ENCODE results near the gene RIOX2. TPM values are rescaled to one million over a fixed set of nuclear protein-coding genes. Genes with fewer than 3 reads are reported as not detected.

Gene RIOX2
- total and polyA plus RNA-seq, 2 of the 13 experiments (the other 11 are each of a cell fraction or from before 2014, with no cell fraction given): 19.9 to 43.3 TPM

GRCh38 chr3:97971679-97972567 is at the start of gene RIOX2 (continued):
- TF ChIP-seq ZNF574 (CRISPR knock-in tag; IDR thresholded peaks at IDR 0.05) (peak; percentile 68), PHF8 (CRISPR knock-in tag; IDR thresholded peaks at IDR 0.05) (peak; percentile 91), ZNF550 (CRISPR knock-in tag; IDR thresholded peaks at IDR 0.05; ENCODE audit: borderline replicate concordance) (peak; percentile 29; the same call in 1 of the 2 replicates), ARID4A (CRISPR knock-in tag; IDR thresholded peaks at IDR 0.05; ENCODE audit: borderline replicate concordance) (peak; percentile 92), GATA4 (IDR thresholded peaks at IDR 0.05; ENCODE audit: borderline replicate concordance, low read depth) (no peak), ZNF780A (CRISPR knock-in tag; IDR thresholded peaks at IDR 0.05) (0 out of 2 replicates have a peak, but pooled peaks have one; percentile 40), HNRNPL (IDR thresholded peaks at IDR 0.05; ENCODE audit: low read depth, low read length) (peak; percentile 27; the same call in 1 of the 2 replicates), ZNF430 (CRISPR knock-in tag; IDR thresholded peaks at IDR 0.05) (peak; percentile 53), CEBPB (IDR thresholded peaks at IDR 0.05; ENCODE audit: borderline replicate concordance, low read depth, low read length) (0 out of 2 replicates have a peak, but pooled peaks have one; percentile 42), MAZ (IDR thresholded peaks at IDR 0.05; ENCODE audit: borderline replicate concordance, low read depth, low read length) (no peak; the same call in 1 of the 2 replicates), MAZ (CRISPR knock-in tag; IDR thresholded peaks at IDR 0.05; ENCODE audit: low read depth) (peak; percentile 84), PRMT3 (CRISPR knock-in tag; IDR thresholded peaks at IDR 0.05; ENCODE audit: borderline replicate concordance, low read depth) (no peak), ATM (IDR thresholded peaks at IDR 0.05; ENCODE audit: borderline replicate concordance) (no peak), PATZ1 (CRISPR knock-in tag; IDR thresholded peaks at IDR 0.05) (peak; percentile 47; the same call in 1 of the 2 replicates), JDP2 (CRISPR knock-in tag; IDR thresholded peaks at IDR 0.05; ENCODE audit: borderline replicate concordance) (no peak; the same call in 1 of the 2 replicates), ZNF576 (CRISPR knock-in tag; IDR thresholded peaks at IDR 0.05) (no peak), MXD3 (CRISPR knock-in tag; IDR thresholded peaks at IDR 0.05) (peak; percentile 96; the same call in 1 of the 2 replicates)

Data from HepG2 (cell line).